IPS-NIHi11 (cell line): ENCODE measurements around the gene MICAL3.
"Not testable (repeated sequence)": the region's sequence is repeated elsewhere in the genome, so short reads cannot be mapped to it uniquely, and the experiment has no call there.

ENCODE experiments used
- DNase-seq: peaks from one replicate; pipeline ENCODE4 v3.0.0; 2012; ENCODE audit warnings: mixed read lengths, low spot score

MICAL3 gene

GRCh38 chr22:17780116-17780740 lies 244.1 kb downstream of the MICAL3 start:
- no peak for DNase-seq

DNA sequence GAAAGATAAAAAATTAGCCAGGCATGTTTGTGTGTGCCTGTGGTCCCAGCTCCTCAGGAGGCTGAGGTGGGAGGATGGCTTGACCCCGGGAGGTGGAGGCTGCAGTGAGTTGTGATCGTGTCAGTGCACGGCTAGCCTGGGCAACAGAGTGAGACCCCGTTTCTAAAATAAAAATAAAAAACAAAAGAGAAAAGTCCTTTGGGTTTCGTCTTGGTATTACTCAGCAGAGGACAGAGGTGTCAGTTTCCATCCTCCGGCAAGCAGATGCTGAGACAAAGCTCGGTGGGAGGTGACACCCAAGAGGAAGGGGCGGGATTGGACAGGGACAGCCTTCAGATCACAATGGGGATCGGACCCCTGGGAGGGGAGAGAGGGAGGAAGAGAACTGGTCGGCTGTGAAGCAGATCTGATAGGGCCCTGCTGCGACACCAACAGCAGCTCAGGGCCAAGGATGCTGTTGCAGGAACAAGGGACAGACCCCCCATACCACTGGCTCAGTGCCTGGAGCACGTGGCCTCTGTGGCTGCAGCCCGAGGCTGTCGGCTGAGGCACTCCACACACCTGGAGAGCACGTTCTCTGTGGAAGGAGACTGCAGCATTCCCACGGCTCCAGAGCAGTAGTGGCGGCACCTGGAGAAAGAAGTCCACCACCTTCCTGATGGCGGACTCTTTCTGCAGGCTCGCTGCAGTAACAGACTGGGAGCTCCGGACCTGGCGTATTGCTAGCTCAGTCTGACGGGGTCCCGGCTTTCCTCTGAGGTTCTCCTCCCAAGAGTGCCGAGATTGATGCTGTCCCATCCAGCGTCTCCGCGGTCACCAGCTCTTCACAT lies 244.9 kb downstream of the MICAL3 start:
- DNase-seq = no peak

GRCh38 chr22:17778412-17778976 lies 245.9 kb downstream of the MICAL3 start:
- DNase-seq = no peak

- DNase-seq = no peak
These were observed 246.7 kb downstream of the MICAL3 start for GRCh38 chr22:17777717-17778044.

- no peak for DNase-seq
These were observed 247.2 kb downstream of the MICAL3 start for GRCh38 chr22:17777005-17777716.

- no peak for DNase-seq
These were observed 248.4 kb downstream of the MICAL3 start for GRCh38 chr22:17775781-17776465.

DNA sequence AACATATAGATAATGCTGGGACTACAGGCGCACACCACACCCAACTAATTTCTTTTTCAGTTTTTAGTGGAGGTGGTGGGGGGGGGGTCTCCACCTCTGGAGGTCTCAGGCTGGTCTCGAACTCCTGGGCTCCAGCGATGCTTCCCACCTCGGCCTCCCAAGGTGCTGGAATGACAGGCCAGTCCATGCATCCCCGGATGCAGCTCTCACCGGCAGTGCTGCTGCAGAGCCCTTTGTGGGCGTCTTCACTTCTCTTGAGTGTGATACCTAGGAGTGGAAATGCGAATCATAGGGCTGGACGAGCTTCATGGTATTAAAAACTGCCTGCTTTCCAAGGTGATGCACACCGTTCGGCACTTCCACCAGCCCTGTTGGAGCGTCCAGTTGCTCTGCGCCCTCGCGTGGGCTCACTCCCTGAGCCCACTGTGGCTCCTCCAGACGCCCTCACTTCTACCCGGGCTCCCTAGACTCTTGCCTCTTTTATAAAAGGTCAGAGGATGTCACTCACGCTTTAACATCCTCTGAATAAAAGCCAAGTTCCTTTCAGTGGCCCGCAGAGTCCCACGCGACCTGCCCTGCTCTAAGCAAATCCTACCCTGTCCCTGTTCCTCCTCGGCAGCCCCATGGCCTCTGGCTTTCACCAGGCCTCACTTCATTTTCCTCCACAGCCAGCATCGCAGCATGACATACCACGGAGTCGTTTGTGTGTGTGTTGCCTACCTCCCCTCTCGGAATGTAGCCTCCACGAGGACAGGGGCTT lies 249.3 kb downstream of the MICAL3 start:
- no peak for DNase-seq

DNA sequence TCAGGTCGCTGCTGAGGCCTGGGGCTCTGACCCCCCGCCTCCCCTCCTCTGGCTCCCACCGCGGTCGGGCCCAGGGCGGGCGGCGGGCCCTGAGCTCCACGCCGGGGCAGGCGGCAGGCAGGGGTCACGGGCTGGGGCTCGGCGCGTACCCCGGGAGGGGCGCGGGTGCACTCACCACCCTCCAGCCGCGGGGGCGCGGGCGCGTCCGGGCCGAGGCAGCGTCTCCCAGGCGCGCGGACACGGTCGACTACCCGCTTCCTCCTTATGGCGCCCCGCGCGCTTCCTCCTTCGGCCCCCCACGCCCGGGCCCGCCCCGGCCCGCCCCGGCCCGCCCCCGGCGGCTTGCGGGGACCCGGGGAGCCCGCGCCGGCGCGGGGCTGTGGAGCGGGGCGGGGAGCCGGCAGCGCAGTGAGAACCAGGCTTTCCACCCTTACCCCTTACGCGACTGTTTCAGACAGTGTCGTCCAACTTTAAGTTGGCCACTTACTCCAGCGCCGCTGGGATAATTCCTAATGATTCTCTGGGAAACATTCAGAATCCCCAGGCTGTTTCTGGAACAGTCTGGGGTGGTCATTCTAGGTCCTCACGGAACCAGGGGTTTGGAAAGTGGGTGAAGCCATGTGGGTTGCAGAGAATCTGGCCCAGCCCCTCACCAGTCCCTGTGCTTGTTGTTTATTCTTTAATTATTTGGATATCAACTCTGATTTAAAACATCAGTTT lies 250.0 kb downstream of the MICAL3 start, which contains the start of gene BID:
BID (minus strand) TSS at position 264 of the 720 bp plus-strand sequence. CDS start 24,353 bp downstream, outside the sequence.
- DNase-seq = peak; percentile 76

DNA sequence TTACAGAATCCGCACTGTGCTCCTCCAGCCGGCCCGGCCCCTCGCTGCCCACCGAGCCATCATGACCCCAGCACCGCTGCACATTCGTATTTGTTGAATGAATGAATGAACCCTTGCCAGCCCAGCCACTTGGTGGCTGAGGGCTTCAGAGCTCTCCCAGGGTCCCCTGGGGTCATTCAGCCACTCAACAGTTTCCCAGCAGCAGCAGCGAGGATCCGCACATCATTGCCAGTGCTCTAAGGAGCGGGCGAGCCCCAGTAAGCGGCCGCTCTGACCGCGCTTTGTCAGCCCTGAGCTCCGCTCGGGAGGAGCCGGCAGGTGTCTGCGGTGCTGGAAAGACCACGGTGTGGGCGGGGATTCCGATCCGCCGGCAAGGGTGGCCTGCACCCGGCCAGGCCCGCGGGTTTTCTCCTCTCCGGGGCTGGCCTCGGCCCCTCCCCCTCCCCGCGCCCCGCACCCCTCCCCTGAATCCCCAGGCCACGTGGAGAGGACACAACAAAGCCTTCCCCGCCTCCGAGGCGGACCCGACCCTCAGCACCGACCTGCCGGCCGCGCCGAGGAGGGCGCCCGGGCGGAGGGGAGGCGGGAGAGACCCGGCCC lies 250.7 kb downstream of the MICAL3 start:
- DNase-seq = peak; percentile 90

- DNase-seq = no peak
These were observed 251.3 kb downstream of the MICAL3 start for GRCh38 chr22:17772958-17773605.

- no peak for DNase-seq
These were observed 252.0 kb downstream of the MICAL3 start for GRCh38 chr22:17772249-17772957.

DNA sequence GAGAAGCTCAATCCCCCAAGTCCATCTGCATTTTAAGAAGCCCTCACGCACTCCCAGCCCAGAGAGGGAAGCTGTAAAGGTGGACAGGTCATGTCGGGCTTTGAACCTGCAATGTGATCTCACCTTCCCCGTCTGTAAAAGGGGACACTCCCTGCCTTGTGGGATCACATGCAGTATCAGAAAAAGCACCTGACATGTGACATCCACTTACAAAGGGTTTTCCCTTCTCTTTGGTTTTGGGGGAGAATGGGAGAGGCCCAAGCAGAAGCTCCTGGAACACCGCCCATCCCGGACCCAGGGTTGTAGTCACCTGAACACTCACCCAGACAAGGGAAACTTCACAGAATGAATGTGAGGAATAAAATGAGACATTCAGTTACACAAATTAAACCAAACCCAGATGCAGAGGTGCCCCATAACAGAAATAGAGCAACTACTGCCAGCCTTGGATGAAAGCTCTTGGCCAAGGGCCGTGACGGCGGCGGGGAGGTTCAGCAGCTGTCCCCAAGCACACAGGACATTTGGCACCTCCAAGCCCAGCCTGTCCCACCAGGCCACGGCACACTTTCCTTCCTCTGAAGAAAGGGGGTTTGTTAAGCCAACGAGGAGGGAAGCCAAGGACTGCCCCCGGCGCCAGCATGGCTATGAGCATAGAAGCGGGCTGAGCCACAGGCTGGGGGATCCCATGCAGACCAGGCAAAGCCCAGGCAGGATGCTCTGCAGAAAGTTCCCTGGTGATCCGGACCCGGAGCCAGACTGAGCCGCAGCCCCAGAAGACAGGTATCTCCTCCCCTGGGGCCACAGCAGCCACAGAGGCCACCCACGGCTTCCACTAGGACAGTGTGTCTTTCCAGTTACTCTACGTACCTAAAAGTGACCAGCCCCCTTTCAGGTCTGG lies 253.9 kb downstream of the MICAL3 start:
- no peak for DNase-seq

GRCh38 chr22:17769716-17770082 lies 254.7 kb downstream of the MICAL3 start:
- DNase-seq = no peak

- no peak for DNase-seq
These were observed 255.2 kb downstream of the MICAL3 start for GRCh38 chr22:17769013-17769715.

DNA sequence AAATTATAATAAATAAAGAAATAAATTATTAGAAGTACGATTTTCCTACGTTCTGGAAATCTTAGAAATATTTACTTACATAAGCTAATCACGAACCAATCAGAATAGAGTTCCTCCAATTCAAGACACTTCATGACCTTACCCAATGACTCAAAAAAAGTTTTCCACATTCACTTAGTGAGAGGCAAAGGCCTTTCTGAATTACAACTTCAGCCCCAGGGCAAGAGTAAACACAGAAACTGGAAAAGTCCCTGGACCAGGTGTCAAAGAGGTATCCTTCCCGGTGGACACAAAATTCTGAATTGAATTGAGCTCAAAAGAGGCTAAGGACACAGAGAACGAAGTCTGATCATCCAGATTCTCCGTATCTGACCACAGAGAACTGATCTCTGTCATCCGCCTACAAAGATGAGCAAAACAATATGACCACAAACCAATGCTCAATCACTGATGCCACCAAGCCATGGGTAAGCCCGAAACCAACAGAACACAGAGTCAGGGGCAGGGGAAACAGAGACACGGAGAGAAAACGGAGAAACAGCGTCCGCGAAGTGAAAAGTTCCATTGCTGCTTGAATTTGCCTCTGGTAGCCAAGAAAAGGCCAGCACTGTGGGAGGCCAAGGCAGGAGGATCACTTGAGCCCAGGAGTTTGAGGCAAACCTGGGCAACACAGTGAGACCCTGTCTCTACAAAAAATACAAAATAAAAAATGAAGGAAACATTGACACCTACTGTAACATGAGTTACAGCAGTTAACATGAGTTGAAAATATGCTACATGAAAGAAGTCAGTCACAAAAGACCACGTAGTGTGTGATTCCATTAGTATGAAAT lies 256.9 kb downstream of the MICAL3 start:
- DNase-seq = no peak

DNA sequence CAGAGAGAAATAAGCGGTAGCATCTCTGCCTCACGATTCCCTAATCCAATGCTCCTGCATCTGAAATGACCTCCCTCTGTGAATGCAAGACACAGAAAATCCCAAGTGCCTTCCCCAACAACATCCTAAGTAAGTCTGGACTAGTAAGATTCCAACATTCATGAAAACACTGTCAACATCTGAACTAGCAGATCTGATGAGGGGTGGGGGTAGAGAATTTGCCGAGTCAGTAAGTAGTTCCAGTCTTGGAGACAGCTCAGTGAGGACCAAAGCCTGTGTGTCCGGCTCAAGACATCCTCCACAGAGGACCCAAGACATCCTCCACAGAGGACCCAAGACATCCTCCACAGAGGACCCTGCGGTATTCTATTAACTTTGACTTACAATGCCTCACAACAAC lies 259.5 kb downstream of the MICAL3 start:
- DNase-seq = not testable (repeated sequence)
